ENCODE measurements around the gene GRIN3B. TPM values are rescaled to one million over a fixed set of nuclear protein-coding genes. Genes with fewer than 3 reads are reported as not detected.

GRIN3B gene
- total and polyA plus RNA-seq, 2 of the 8 experiments (the other 6 are each of a cell fraction or from before 2014, with no cell fraction given) = 0.45 to 1.0 TPM

Small RNAs within 50 kb of the gene (small RNA-seq; reads per million reads assigned to genes)
- gene RNU6-2 (ENCODE audit: insufficient read depth) = 0.69 reads per million

Other genes with a start within 250 kb of the GRIN3B start
- 0.43 and 0.54 TPM in 2 replicates for gene MISP, start 249.3 kb upstream of the GRIN3B start, total RNA-seq (2021; fragmentation: NEBNext Ultra II Directional; extraction: Animal tissue kit (Norgen Biotek cat#: 25700))
- 0.45 and 0.52 TPM in 2 replicates for gene MISP, start 249.3 kb upstream of the GRIN3B start, polyA plus RNA-seq (2011; rRNA removed)
- gene PTBP1, start 203.0 kb upstream of the GRIN3B start, total RNA-seq (2021; fragmentation: NEBNext Ultra II Directional; extraction: Animal tissue kit (Norgen Biotek cat#: 25700)) = 873 and 888 TPM in 2 replicates
- 528 and 645 TPM in 2 replicates for gene PTBP1, start 203.0 kb upstream of the GRIN3B start, polyA plus RNA-seq (2011; rRNA removed)
- 66.2 and 71.7 TPM in 2 replicates for gene PLPPR3, start 178.5 kb upstream of the GRIN3B start, total RNA-seq (2021; fragmentation: NEBNext Ultra II Directional; extraction: Animal tissue kit (Norgen Biotek cat#: 25700))
- 76.4 and 109 TPM in 2 replicates for gene PLPPR3, start 178.5 kb upstream of the GRIN3B start, polyA plus RNA-seq (2011; rRNA removed)
- 0.80 and 1.7 TPM in 2 replicates for gene AZU1, start 172.6 kb upstream of the GRIN3B start, total RNA-seq (2021; fragmentation: NEBNext Ultra II Directional; extraction: Animal tissue kit (Norgen Biotek cat#: 25700))
- gene AZU1, start 172.6 kb upstream of the GRIN3B start, polyA plus RNA-seq (2011; rRNA removed) = 1.3 and 2.7 TPM in 2 replicates
- gene PRTN3, start 159.4 kb upstream of the GRIN3B start, total RNA-seq (2021; fragmentation: NEBNext Ultra II Directional; extraction: Animal tissue kit (Norgen Biotek cat#: 25700)) = 0.39 and 0.42 TPM in 2 replicates
- 2.1 and 3.1 TPM in 2 replicates for gene PRTN3, start 159.4 kb upstream of the GRIN3B start, polyA plus RNA-seq (2011; rRNA removed)
- gene ELANE, start 148.1 kb upstream of the GRIN3B start, total RNA-seq (2021; fragmentation: NEBNext Ultra II Directional; extraction: Animal tissue kit (Norgen Biotek cat#: 25700)) = not detected in 2 replicates
- not detected in 2 replicates for gene ELANE, start 148.1 kb upstream of the GRIN3B start, polyA plus RNA-seq (2011; rRNA removed)
- 1.7 TPM in 2 replicates for gene CFD, start 140.8 kb upstream of the GRIN3B start, total RNA-seq (2021; fragmentation: NEBNext Ultra II Directional; extraction: Animal tissue kit (Norgen Biotek cat#: 25700))
- gene CFD, start 140.8 kb upstream of the GRIN3B start, polyA plus RNA-seq (2011; rRNA removed) = 2.8 and 4.6 TPM in 2 replicates
- gene MED16, start 107.2 kb upstream of the GRIN3B start, total RNA-seq (2021; fragmentation: NEBNext Ultra II Directional; extraction: Animal tissue kit (Norgen Biotek cat#: 25700)) = 51.0 and 55.9 TPM in 2 replicates
- gene MED16, start 107.2 kb upstream of the GRIN3B start, polyA plus RNA-seq (2011; rRNA removed) = 67.2 and 134 TPM in 2 replicates
- not detected in 2 replicates for gene RNU6-9, start 106.9 kb upstream of the GRIN3B start, total RNA-seq (2021; fragmentation: NEBNext Ultra II Directional; extraction: Animal tissue kit (Norgen Biotek cat#: 25700))
- not detected in 2 replicates for gene RNU6-9, start 106.9 kb upstream of the GRIN3B start, polyA plus RNA-seq (2011; rRNA removed)
- gene R3HDM4, start 87.2 kb upstream of the GRIN3B start, total RNA-seq (2021; fragmentation: NEBNext Ultra II Directional; extraction: Animal tissue kit (Norgen Biotek cat#: 25700)) = 76.1 and 76.8 TPM in 2 replicates
- 102 and 151 TPM in 2 replicates for gene R3HDM4, start 87.2 kb upstream of the GRIN3B start, polyA plus RNA-seq (2011; rRNA removed)
- 2.3 and 2.6 TPM in 2 replicates for gene KISS1R, start 83.1 kb upstream of the GRIN3B start, total RNA-seq (2021; fragmentation: NEBNext Ultra II Directional; extraction: Animal tissue kit (Norgen Biotek cat#: 25700))
- gene KISS1R, start 83.1 kb upstream of the GRIN3B start, polyA plus RNA-seq (2011; rRNA removed) = 2.7 and 5.1 TPM in 2 replicates
- gene ARID3A, start 74.4 kb upstream of the GRIN3B start, total RNA-seq (2021; fragmentation: NEBNext Ultra II Directional; extraction: Animal tissue kit (Norgen Biotek cat#: 25700)) = 77.4 and 78.4 TPM in 2 replicates
- 40.5 and 59.3 TPM in 2 replicates for gene ARID3A, start 74.4 kb upstream of the GRIN3B start, polyA plus RNA-seq (2011; rRNA removed)
- 87.7 and 90.1 TPM in 2 replicates for gene WDR18, start 16.1 kb upstream of the GRIN3B start, total RNA-seq (2021; fragmentation: NEBNext Ultra II Directional; extraction: Animal tissue kit (Norgen Biotek cat#: 25700))
- 177 and 264 TPM in 2 replicates for gene WDR18, start 16.1 kb upstream of the GRIN3B start, polyA plus RNA-seq (2011; rRNA removed)
- 140 and 142 TPM in 2 replicates for gene TMEM259, start 20.7 kb downstream of the GRIN3B start, total RNA-seq (2021; fragmentation: NEBNext Ultra II Directional; extraction: Animal tissue kit (Norgen Biotek cat#: 25700))
- gene TMEM259, start 20.7 kb downstream of the GRIN3B start, polyA plus RNA-seq (2011; rRNA removed) = 243 and 343 TPM in 2 replicates
- gene RNU6-2, start 21.1 kb downstream of the GRIN3B start, total RNA-seq (2021; fragmentation: NEBNext Ultra II Directional; extraction: Animal tissue kit (Norgen Biotek cat#: 25700)) = not detected in 2 replicates
- not detected in 2 replicates for gene RNU6-2, start 21.1 kb downstream of the GRIN3B start, polyA plus RNA-seq (2011; rRNA removed)
- 522 and 551 TPM in 2 replicates for gene CNN2, start 26.2 kb downstream of the GRIN3B start, total RNA-seq (2021; fragmentation: NEBNext Ultra II Directional; extraction: Animal tissue kit (Norgen Biotek cat#: 25700))
- 189 and 349 TPM in 2 replicates for gene CNN2, start 26.2 kb downstream of the GRIN3B start, polyA plus RNA-seq (2011; rRNA removed)
- gene ABCA7, start 39.7 kb downstream of the GRIN3B start, total RNA-seq (2021; fragmentation: NEBNext Ultra II Directional; extraction: Animal tissue kit (Norgen Biotek cat#: 25700)) = 25.6 and 29.7 TPM in 2 replicates
- gene ABCA7, start 39.7 kb downstream of the GRIN3B start, polyA plus RNA-seq (2011; rRNA removed) = 10.4 and 17.4 TPM in 2 replicates
- 41.8 and 43.6 TPM in 2 replicates for gene ARHGAP45, start 66.7 kb downstream of the GRIN3B start, total RNA-seq (2021; fragmentation: NEBNext Ultra II Directional; extraction: Animal tissue kit (Norgen Biotek cat#: 25700))
- 31.4 and 40.2 TPM in 2 replicates for gene ARHGAP45, start 66.7 kb downstream of the GRIN3B start, polyA plus RNA-seq (2011; rRNA removed)
- gene POLR2E, start 95.0 kb downstream of the GRIN3B start, total RNA-seq (2021; fragmentation: NEBNext Ultra II Directional; extraction: Animal tissue kit (Norgen Biotek cat#: 25700)) = 274 and 281 TPM in 2 replicates
- gene POLR2E, start 95.0 kb downstream of the GRIN3B start, polyA plus RNA-seq (2011; rRNA removed) = 381 and 483 TPM in 2 replicates
- 342 and 355 TPM in 2 replicates for gene GPX4, start 103.6 kb downstream of the GRIN3B start, total RNA-seq (2021; fragmentation: NEBNext Ultra II Directional; extraction: Animal tissue kit (Norgen Biotek cat#: 25700))
- gene GPX4, start 103.6 kb downstream of the GRIN3B start, polyA plus RNA-seq (2011; rRNA removed) = 693 and 947 TPM in 2 replicates
- gene SBNO2, start 173.8 kb downstream of the GRIN3B start, total RNA-seq (2021; fragmentation: NEBNext Ultra II Directional; extraction: Animal tissue kit (Norgen Biotek cat#: 25700)) = 31.4 and 37.4 TPM in 2 replicates
- 12.2 and 21.3 TPM in 2 replicates for gene SBNO2, start 173.8 kb downstream of the GRIN3B start, polyA plus RNA-seq (2011; rRNA removed)
- gene STK11, start 205.4 kb downstream of the GRIN3B start, total RNA-seq (2021; fragmentation: NEBNext Ultra II Directional; extraction: Animal tissue kit (Norgen Biotek cat#: 25700)) = 70.7 and 75.2 TPM in 2 replicates
- gene STK11, start 205.4 kb downstream of the GRIN3B start, polyA plus RNA-seq (2011; rRNA removed) = 45.3 and 71.0 TPM in 2 replicates
- gene CBARP, start 237.6 kb downstream of the GRIN3B start, total RNA-seq (2021; fragmentation: NEBNext Ultra II Directional; extraction: Animal tissue kit (Norgen Biotek cat#: 25700)) = 14.7 and 18.0 TPM in 2 replicates
- gene CBARP, start 237.6 kb downstream of the GRIN3B start, polyA plus RNA-seq (2011; rRNA removed) = 4.9 and 11.6 TPM in 2 replicates
- 174 and 182 TPM in 2 replicates for gene ATP5F1D, start 241.3 kb downstream of the GRIN3B start, total RNA-seq (2021; fragmentation: NEBNext Ultra II Directional; extraction: Animal tissue kit (Norgen Biotek cat#: 25700))
- 249 and 338 TPM in 2 replicates for gene ATP5F1D, start 241.3 kb downstream of the GRIN3B start, polyA plus RNA-seq (2011; rRNA removed)
- 159 and 166 TPM in 2 replicates for gene MIDN, start 248.2 kb downstream of the GRIN3B start, total RNA-seq (2021; fragmentation: NEBNext Ultra II Directional; extraction: Animal tissue kit (Norgen Biotek cat#: 25700))
- gene MIDN, start 248.2 kb downstream of the GRIN3B start, polyA plus RNA-seq (2011; rRNA removed) = 39.8 and 86.0 TPM in 2 replicates

Data from H1 (cell line).